Measurements from ENCODE around the gene MOK.
"Not testable (repeated sequence)": the region's sequence is repeated elsewhere in the genome, so short reads cannot be mapped to it uniquely, and the experiment has no call there.

The MOK gene

GRCh38 chr14:102255401-102256190 is 49.4 kb downstream of the MOK start:
- DNase-seq, result peak; percentile 60 to 81

GRCh38 chr14:102252834-102253801 is 51.8 kb downstream of the MOK start:
- no peak for DNase-seq
- TF ChIP-seq GATA1 (IDR thresholded peaks at IDR 0.05; ENCODE audit: low read depth, low read length) (no peak), POLR2A (IDR thresholded peaks at IDR 0.05; ENCODE audit: low read length) (no peak)

More at GRCh38 chr14:102255401-102256190, 49.4 kb downstream of the MOK start:
- no peak for TF ChIP-seq GATA1 (IDR thresholded peaks at IDR 0.05; ENCODE audit: low read depth, low read length)

- no peak for DNase-seq
- TF ChIP-seq GATA1 (IDR thresholded peaks at IDR 0.05; ENCODE audit: low read depth, low read length), result no peak
Measured at GRCh38 chr14:102251161-102251560, 53.8 kb downstream of the MOK start.

- TF ChIP-seq GATA1 (IDR thresholded peaks at IDR 0.05; ENCODE audit: low read depth, low read length) (no peak), POLR2A (IDR thresholded peaks at IDR 0.05; ENCODE audit: low read length) (no peak)
- no peak for DNase-seq
Measured at GRCh38 chr14:102250636-102251035, 54.3 kb downstream of the MOK start.

GRCh38 chr14:102249981-102250380 is 55.0 kb downstream of the MOK start:
- TF ChIP-seq GATA1 (IDR thresholded peaks at IDR 0.05; ENCODE audit: low read depth, low read length) (no peak), POLR2A (IDR thresholded peaks at IDR 0.05; ENCODE audit: low read length) (no peak)

GRCh38 chr14:102249041-102249440 is 55.9 kb downstream of the MOK start:
- no peak for DNase-seq
- TF ChIP-seq POLR2A (IDR thresholded peaks at IDR 0.05; ENCODE audit: low read length) (no peak), GATA1 (IDR thresholded peaks at IDR 0.05; ENCODE audit: low read depth, low read length) (no peak)

More at GRCh38 chr14:102249981-102250380, 55.0 kb downstream of the MOK start:
- no peak for DNase-seq

GRCh38 chr14:102248121-102248520 is 56.8 kb downstream of the MOK start:
- TF ChIP-seq POLR2A (IDR thresholded peaks at IDR 0.05; ENCODE audit: low read length) (no peak), GATA1 (IDR thresholded peaks at IDR 0.05; ENCODE audit: low read depth, low read length) (no peak)

GRCh38 chr14:102246071-102246470 is 58.9 kb downstream of the MOK start:
- TF ChIP-seq GATA1 (IDR thresholded peaks at IDR 0.05; ENCODE audit: low read depth, low read length) (no peak), POLR2A (IDR thresholded peaks at IDR 0.05; ENCODE audit: low read length) (no peak)
- no peak for DNase-seq

More at GRCh38 chr14:102248121-102248520, 56.8 kb downstream of the MOK start:
- DNase-seq, result no peak

- DNase-seq, result not testable (repeated sequence)
Measured at GRCh38 chr14:102243795-102244194, 61.2 kb downstream of the MOK start.

GRCh38 chr14:102241147-102241546 is 63.8 kb downstream of the MOK start:
- no peak for TF ChIP-seq GATA1 (IDR thresholded peaks at IDR 0.05; ENCODE audit: low read depth, low read length)
- TF ChIP-seq POLR2A (IDR thresholded peaks at IDR 0.05; ENCODE audit: low read length), result no peak
- no peak for DNase-seq

- DNase-seq, result not testable (repeated sequence)
Measured at GRCh38 chr14:102240481-102240880, 64.5 kb downstream of the MOK start.

GRCh38 chr14:102239231-102239630 is 65.7 kb downstream of the MOK start:
- no peak for TF ChIP-seq GATA1 (IDR thresholded peaks at IDR 0.05; ENCODE audit: low read depth, low read length)
- TF ChIP-seq POLR2A (IDR thresholded peaks at IDR 0.05; ENCODE audit: low read length), result no peak
- no peak for DNase-seq

GRCh38 chr14:102238766-102239165 is 66.2 kb downstream of the MOK start:
- TF ChIP-seq POLR2A (IDR thresholded peaks at IDR 0.05; ENCODE audit: low read length), result no peak
- no peak for TF ChIP-seq GATA1 (IDR thresholded peaks at IDR 0.05; ENCODE audit: low read depth, low read length)
- DNase-seq, result no peak

- no peak for DNase-seq
- TF ChIP-seq GATA1 (IDR thresholded peaks at IDR 0.05; ENCODE audit: low read depth, low read length) (no peak), POLR2A (IDR thresholded peaks at IDR 0.05; ENCODE audit: low read length) (no peak)
Measured at GRCh38 chr14:102238131-102238530, 66.8 kb downstream of the MOK start.

- DNase-seq, result no peak
Measured at GRCh38 chr14:102236026-102236425, 68.9 kb downstream of the MOK start.

More at GRCh38 chr14:102236026-102236425, 68.9 kb downstream of the MOK start:
- no peak for TF ChIP-seq POLR2A (IDR thresholded peaks at IDR 0.05; ENCODE audit: low read length)
- no peak for TF ChIP-seq GATA1 (IDR thresholded peaks at IDR 0.05; ENCODE audit: low read depth, low read length)
